HG03159 (cell line): Measurements from ENCODE around the gene BCL11B.
"Not testable (repeated sequence)": the region's sequence is repeated elsewhere in the genome, so short reads cannot be mapped to it uniquely, and the experiment has no call there.

Experiments used
- ATAC-seq: cut with Tn5 transposase; IDR thresholded peaks from one replicate; pipeline ENCODE4 v1.9.1; 2021; ENCODE audit warnings: mild to moderate bottlenecking, moderate library complexity; ENCODE audit not compliant: unreplicated experiment

BCL11B gene

GRCh38 chr14:99242238-99242637, 29.8 kb downstream of the BCL11B start:
- ATAC-seq: no peak

DNA sequence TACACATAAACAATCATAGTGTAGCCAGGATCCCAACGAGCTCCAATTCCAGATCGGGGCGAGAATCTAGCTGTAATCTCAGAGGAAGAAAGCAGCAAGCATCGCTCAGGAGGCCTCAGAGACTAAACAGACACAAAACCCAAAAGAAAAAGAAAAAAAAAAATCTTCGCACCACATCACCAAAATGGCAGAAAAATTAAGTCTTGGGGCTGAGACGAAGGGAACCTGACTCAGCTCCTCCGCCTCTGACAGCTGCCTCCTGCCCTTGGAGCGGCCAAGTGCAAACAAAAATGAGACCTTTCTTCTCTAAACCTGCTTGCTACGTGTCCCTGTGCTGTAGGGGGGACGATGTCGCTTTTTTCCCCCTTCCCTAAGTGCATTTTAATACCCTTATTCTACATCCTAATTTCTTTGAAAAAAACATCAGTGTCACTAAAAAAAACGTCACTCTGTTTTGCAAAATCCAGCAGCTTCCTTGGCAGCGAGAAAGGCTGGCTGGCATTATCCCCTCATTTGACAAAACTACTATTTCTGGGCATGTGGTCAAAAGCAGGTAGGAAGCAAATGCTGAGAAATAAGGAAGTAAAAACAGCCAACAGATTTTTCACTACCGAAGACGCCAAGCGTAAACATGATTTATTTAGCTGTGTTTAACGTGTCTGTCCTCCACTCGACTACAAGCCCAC, 30.5 kb downstream of the BCL11B start:
- ATAC-seq: no peak

DNA sequence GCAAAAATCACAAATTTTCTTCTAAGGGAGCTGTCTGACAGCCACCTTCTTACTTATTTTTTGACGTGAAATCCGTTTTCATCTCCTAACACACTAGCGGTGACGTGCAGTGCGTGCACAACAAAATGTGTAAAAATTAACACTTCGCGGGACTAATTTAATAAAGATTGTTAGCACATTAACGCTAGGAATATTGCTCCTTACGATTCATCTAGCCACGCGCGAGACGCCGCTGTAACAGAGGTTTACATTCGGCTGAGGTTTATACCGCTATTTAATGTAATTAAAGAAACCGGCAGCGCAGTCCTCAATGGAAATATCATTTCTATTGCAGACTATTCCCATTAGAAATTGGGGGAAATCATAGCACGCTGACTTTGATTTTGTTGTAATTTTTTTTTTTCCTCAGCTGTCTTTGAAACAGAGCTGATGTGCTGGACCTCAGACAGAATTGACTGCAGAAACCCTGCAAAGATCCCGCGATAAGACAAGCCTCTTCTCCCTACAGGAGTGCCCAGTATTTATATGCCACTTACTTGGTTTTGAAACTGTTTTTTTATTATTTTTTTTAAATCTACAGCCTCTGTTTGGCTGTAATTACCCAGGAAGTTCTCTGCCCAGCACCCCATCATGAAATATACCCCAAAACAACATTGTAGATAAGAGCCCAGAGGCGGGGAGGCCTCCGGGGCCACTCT, 31.2 kb downstream of the BCL11B start:
- no peak for ATAC-seq

DNA sequence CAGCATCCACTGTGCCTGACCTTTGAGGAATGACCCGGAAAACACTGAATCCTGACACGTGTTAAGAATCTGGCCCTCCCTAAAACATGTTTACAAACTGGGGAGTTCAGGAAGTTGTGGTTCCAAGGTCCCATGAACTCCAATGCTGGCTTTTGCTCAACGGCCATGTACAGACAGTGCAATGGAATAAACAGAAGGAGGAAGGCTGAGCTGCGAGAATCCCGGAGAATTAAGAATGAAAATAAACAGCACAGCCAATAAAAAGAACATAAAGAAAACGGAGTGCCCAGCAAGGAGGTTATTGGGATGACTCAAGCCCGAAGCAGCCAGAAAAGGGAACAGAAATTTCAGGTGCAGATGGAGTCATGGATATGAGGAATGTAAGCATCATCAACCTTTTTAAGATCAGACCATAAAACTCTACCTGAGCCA, 32.3 kb downstream of the BCL11B start:
- no peak for ATAC-seq

DNA sequence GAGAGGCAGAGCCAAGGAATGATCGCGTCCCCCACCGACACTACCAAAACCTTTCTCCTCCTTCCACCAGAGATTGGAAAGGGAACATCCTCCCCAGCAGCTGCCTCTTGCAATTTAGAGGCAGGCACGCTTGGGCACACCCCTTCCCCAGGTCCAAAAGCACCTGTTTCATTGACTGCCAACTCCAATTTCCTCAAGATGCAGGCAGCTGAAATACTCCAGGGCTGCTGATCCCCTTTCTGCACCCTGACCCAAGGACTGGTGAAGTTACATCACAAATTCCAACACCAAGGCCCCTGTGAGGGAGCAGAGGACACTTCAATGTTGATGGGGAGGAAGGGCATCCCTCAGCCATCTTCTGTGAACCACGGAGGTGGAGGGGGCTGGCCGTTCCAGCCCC, 33.8 kb downstream of the BCL11B start:
- ATAC-seq: no peak

DNA sequence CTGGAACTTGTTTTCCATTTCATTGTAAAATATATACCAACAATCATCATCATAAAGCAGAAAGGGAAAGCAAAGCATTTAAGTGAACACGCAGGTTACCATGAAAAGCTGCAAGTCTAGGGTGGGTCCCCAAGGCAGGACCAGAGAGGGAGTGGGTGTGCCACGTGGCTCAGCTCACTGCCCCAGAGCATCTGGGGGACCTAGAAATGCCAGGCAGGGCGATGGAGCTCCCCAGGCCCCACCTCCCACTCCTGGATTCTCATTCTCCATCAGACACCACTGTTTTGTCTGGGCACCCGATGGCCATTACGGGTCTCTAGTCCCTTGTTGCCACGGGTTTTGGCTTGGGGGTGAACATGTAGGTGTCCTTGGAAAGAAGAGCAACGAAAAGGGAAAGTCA, 34.7 kb downstream of the BCL11B start:
- no peak for ATAC-seq

DNA sequence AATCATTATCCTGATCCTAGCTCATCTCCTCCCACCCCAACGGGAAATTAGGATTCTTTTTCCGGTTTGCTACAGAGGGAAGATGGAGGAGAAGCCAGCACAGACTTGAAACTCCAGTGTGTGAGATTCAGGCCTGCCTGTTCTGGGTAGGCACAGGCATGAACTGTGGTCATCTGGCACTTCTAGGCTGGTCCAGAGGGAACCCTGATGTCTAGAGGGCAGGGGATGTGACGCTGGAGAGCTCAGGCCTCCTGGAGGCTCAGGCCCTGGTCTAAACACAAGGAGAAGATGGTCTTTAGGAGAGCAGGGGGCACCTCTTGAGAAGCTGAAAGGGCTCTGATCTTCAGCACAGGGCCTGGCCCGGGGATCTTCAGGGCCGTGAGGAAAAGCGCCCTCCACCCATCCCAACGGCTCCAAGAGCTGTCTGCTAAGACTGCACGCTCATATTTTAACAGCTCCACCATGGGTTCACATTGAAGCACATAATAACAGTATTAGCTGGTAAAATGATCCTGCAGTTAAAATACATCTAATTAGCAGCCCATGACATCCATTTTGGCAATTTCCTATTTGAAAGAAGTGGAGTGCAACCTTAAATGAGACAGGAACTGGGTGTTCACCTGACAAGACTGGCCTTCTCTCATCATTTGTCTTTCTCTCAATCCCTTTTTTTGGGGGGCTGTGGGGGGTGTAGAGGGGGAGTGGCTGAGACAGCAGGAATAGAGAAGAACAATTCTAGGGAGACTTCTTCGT, 35.4 kb downstream of the BCL11B start:
- no peak for ATAC-seq

GRCh38 chr14:99235582-99236320, 36.2 kb downstream of the BCL11B start:
- no peak for ATAC-seq

DNA sequence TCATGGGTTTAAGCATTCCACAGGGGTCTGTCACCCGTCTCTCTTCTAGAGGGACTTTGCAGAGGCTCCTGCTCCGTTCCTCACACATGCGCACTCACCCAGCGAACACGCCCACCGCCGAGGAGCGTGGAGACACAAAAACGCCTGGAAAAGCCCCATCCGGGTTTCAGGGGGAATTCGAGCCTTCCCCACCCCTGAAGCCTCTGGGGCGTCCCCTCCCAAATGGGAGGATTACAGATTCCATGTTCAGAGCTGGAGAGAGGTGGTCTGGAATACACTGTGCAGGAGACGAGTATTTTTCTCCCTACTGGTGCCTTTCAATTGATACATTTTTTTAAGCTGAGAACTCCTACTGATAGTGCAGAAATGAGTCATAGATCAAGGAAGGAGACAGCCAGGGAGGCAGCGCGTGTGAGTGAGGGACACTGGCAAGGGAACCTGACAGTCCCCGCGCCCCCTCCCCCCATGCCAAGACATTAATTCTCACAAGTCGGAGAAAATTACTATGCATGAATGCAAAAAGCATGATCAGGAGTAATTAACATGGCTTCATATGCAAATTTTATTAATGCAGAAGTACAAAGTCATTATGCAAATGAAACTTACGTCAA, 36.9 kb downstream of the BCL11B start:
- no peak for ATAC-seq

- ATAC-seq: no peak
Observed at GRCh38 chr14:99234355-99234754, 37.6 kb downstream of the BCL11B start.

- ATAC-seq: no peak
Observed at GRCh38 chr14:99233222-99234035, 38.6 kb downstream of the BCL11B start.

DNA sequence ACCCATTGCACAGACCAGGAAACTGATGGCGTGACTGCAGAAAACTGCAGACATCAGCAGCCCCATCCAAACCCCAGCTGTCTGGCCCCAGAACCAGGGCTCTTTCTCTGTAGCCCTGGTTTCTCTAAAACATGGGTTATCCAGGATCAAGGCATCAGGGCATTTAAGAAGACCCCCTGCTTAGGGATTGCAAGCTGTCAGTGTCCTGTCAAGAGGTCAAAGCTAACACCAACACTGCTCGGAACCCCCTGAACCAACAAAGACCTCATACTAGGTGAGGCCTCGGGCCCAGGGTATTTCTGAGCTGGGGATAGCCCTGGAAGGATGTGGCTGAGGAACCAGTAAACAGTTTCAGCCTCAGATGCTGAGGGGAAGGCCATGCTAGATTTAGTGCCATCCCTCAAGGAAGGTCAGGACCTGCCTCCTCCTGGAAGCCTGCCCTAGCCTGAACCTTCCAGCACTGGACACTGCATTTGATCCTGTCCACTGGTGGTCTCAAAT, 39.2 kb downstream of the BCL11B start:
- no peak for ATAC-seq

- no peak for ATAC-seq
Observed at GRCh38 chr14:99231850-99232713, 39.9 kb downstream of the BCL11B start.

DNA sequence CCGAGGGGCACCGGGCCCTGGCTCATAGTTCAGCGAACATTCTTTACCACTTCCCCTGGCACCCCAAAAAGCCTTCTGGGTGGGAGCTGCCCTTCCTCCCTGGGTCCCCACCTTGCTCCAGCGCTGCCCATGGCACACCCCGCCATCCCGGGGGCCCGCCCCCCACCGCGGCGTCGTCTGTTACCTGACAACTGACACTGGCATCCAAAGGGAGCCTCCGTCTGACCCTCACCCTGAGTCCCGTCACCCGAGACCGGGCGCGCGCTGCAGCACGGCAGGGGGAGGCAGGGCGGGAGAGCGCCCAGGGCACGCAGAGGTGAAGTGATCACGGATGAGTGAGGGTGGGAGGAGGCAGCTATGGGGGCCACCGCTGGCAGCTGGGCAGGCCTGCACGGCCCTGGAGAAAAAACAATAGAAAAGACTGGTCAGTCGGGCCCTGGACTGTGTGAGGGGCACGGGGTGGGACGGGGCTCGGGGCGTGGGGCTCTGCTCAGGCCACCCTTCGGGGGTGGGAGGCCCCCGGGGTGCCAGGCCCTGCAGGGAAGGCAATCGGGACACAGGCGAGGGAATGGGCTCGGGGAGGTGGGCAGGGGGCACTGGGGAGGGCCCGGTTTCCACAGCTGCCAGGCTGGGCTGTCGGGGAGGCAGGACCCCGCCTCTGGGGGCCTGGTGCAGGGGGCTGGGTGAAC, 40.7 kb downstream of the BCL11B start:
- ATAC-seq: no peak

DNA sequence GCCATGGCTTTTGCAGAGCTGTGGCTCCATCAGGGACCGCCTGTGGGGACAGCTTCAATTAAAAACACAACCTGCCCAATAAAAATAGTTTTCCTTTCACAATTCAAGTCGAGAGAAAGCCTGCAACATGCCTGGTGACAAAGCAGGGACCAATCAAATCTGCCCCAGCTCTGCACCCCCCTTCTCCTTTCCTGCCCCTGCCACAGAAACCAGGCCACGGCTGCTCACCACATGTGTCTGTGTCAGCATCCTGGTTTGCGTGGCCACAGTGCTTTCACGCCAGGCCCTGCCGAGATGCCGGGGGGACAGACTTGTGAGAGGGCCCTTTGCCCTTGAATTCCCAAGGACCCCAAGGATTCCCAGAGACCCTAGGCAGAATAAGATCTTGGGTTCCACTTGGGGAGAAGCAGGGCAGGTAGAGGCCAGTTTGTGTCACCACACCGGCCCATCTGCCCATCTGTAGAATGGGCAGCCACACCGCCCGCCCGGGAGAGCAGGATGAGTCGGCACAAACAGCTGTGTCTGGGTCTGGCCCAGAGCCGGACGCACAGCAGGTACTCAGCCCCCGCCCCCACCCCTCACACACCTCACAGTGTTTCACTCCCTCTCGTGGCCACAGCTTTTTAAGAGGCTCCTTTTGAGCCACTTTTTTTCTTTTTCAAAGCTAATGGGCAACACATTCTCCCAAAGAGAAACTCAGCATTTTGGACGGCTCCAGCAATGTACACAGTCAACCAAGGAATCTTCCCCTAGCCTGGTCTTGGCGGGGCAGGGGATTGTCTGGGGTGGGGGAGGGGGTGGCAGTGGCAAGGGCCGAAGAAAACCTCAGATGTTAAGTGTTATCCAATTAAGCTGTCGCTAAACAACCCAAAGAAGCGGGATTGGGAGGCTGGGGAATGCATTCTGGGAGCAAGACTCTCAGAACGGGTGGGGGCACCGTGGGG, 41.5 kb downstream of the BCL11B start:
- ATAC-seq: no peak

GRCh38 chr14:99229654-99230207, 42.3 kb downstream of the BCL11B start:
- no peak for ATAC-seq

- ATAC-seq: not testable (repeated sequence)
Observed at GRCh38 chr14:99228760-99229159, 43.2 kb downstream of the BCL11B start.
